Measurements from ENCODE around the gene DAPK2.
"Not testable (repeated sequence)": the region's sequence is repeated elsewhere in the genome, so short reads cannot be mapped to it uniquely, and the experiment has no call there.

DAPK2 gene

GRCh38 chr15:63970621-63971426 is 75.5 kb downstream of the DAPK2 start:
- no peak for TF ChIP-seq JUND (IDR thresholded peaks at IDR 0.05; ENCODE audit: low read depth)
- in situ Hi-C loops (cut with HindIII; ENCODE audit: low pct_unique_long_range_greater_than_20kb, low sequenced_read_pairs), result no loop called here
- no peak for DNase-seq (ENCODE audit: low read depth in 1 of 2, low spot score in 1 of 2)

- no peak for TF ChIP-seq JUND (IDR thresholded peaks at IDR 0.05; ENCODE audit: low read depth)
- in situ Hi-C loops (cut with HindIII; ENCODE audit: low pct_unique_long_range_greater_than_20kb, low sequenced_read_pairs), result no loop called here
- DNase-seq (ENCODE audit: low read depth in 1 of 2, low spot score in 1 of 2), result no peak
Observed at GRCh38 chr15:63969652-63970421, 76.4 kb downstream of the DAPK2 start.

GRCh38 chr15:63968700-63969099 is 77.6 kb downstream of the DAPK2 start:
- no peak for DNase-seq (ENCODE audit: low read depth in 1 of 2, low spot score in 1 of 2)
- in situ Hi-C loops (cut with HindIII; ENCODE audit: low pct_unique_long_range_greater_than_20kb, low sequenced_read_pairs), result no loop called here
- TF ChIP-seq JUND (IDR thresholded peaks at IDR 0.05; ENCODE audit: low read depth), result no peak

- TF ChIP-seq JUND (IDR thresholded peaks at IDR 0.05; ENCODE audit: low read depth), result no peak
- in situ Hi-C loops (cut with HindIII; ENCODE audit: low pct_unique_long_range_greater_than_20kb, low sequenced_read_pairs), result no loop called here
- DNase-seq (ENCODE audit: low read depth in 1 of 2, low spot score in 1 of 2), result no peak
Observed at GRCh38 chr15:63968122-63968524, 78.2 kb downstream of the DAPK2 start.

GRCh38 chr15:63967616-63968015 is 78.7 kb downstream of the DAPK2 start:
- no peak for TF ChIP-seq JUND (IDR thresholded peaks at IDR 0.05; ENCODE audit: low read depth)
- DNase-seq (ENCODE audit: low read depth in 1 of 2, low spot score in 1 of 2), result no peak
- in situ Hi-C loops (cut with HindIII; ENCODE audit: low pct_unique_long_range_greater_than_20kb, low sequenced_read_pairs), result no loop called here

- DNase-seq (ENCODE audit: low read depth in 1 of 2, low spot score in 1 of 2); in situ Hi-C loops (cut with HindIII; ENCODE audit: low pct_unique_long_range_greater_than_20kb, low sequenced_read_pairs): not testable (repeated sequence)
Observed at GRCh38 chr15:63962947-63963721, 83.2 kb downstream of the DAPK2 start.

- in situ Hi-C loops (cut with HindIII; ENCODE audit: low pct_unique_long_range_greater_than_20kb, low sequenced_read_pairs), result no loop called here
- TF ChIP-seq JUND (IDR thresholded peaks at IDR 0.05; ENCODE audit: low read depth), result no peak
- no peak for DNase-seq (ENCODE audit: low read depth in 1 of 2, low spot score in 1 of 2)
Observed at GRCh38 chr15:63953524-63953923, 92.8 kb downstream of the DAPK2 start.

GRCh38 chr15:63950911-63951481 is 95.3 kb downstream of the DAPK2 start:
- no peak for DNase-seq (ENCODE audit: low read depth in 1 of 2, low spot score in 1 of 2)

GRCh38 chr15:63948971-63949370 is 97.3 kb downstream of the DAPK2 start:
- no peak for TF ChIP-seq JUND (IDR thresholded peaks at IDR 0.05; ENCODE audit: low read depth)
- in situ Hi-C loops (cut with HindIII; ENCODE audit: low pct_unique_long_range_greater_than_20kb, low sequenced_read_pairs), result no loop called here
- DNase-seq (ENCODE audit: low read depth in 1 of 2, low spot score in 1 of 2), result no peak

More at GRCh38 chr15:63950911-63951481, 95.3 kb downstream of the DAPK2 start:
- TF ChIP-seq JUND (IDR thresholded peaks at IDR 0.05; ENCODE audit: low read depth), result no peak
- in situ Hi-C loops (cut with HindIII; ENCODE audit: low pct_unique_long_range_greater_than_20kb, low sequenced_read_pairs), result no loop called here

- in situ Hi-C loops (cut with HindIII; ENCODE audit: low pct_unique_long_range_greater_than_20kb, low sequenced_read_pairs), result no loop called here
- no peak for DNase-seq (ENCODE audit: low read depth in 1 of 2, low spot score in 1 of 2)
- TF ChIP-seq JUND (IDR thresholded peaks at IDR 0.05; ENCODE audit: low read depth), result no peak
Observed at GRCh38 chr15:63948436-63948835, 97.8 kb downstream of the DAPK2 start.

- no peak for TF ChIP-seq JUND (IDR thresholded peaks at IDR 0.05; ENCODE audit: low read depth)
- in situ Hi-C loops (cut with HindIII; ENCODE audit: low pct_unique_long_range_greater_than_20kb, low sequenced_read_pairs), result no loop called here
Observed at GRCh38 chr15:63947228-63947627, 99.1 kb downstream of the DAPK2 start.

GRCh38 chr15:63946524-63947065 is 99.7 kb downstream of the DAPK2 start:
- in situ Hi-C loops (cut with HindIII; ENCODE audit: low pct_unique_long_range_greater_than_20kb, low sequenced_read_pairs), result no loop called here
- no peak for DNase-seq (ENCODE audit: low read depth in 1 of 2, low spot score in 1 of 2)

More at GRCh38 chr15:63947228-63947627, 99.1 kb downstream of the DAPK2 start:
- DNase-seq (ENCODE audit: low read depth in 1 of 2, low spot score in 1 of 2), result peak in 1 of 2 experiments; percentile 30

More at GRCh38 chr15:63946524-63947065, 99.7 kb downstream of the DAPK2 start:
- TF ChIP-seq JUND (IDR thresholded peaks at IDR 0.05; ENCODE audit: low read depth), result no peak

Measured in T47D (cell line).